Neuronal stem cell (in vitro differentiated cells): Measurements from ENCODE around the gene NBAS.

Experiments
- DNase-seq: peaks from one replicate; pipeline ENCODE4 v3.0.0-alpha.2; 2013; ENCODE audit warnings: low spot score
- H2AFZ ChIP-seq: one replicate; pipeline ENCODE4 v1.6.1; 2013; ENCODE audit warnings: mild to moderate bottlenecking, low read length, inconsistent platforms
- H2AK5ac ChIP-seq: 2 replicates; pipeline ENCODE4 v1.6.1; 2013; ENCODE audit warnings: low read depth, mild to moderate bottlenecking, inconsistent platforms, low read length, moderate library complexity, mixed read lengths
- H2BK120ac ChIP-seq: 2 replicates; pipeline ENCODE4 v1.6.1; 2013; ENCODE audit warnings: low read depth, mild to moderate bottlenecking, inconsistent platforms, low read length, moderate library complexity, mixed read lengths
- H2BK12ac ChIP-seq: one replicate; pipeline ENCODE4 v1.6.1; 2013; ENCODE audit warnings: low read length, inconsistent platforms
- H2BK15ac ChIP-seq: 2 replicates; pipeline ENCODE4 v1.6.1; 2013; ENCODE audit warnings: mild to moderate bottlenecking, low read length, inconsistent platforms, mixed read lengths
- H2BK5ac ChIP-seq: one replicate; pipeline ENCODE4 v1.6.1; 2013; ENCODE audit warnings: inconsistent platforms, mild to moderate bottlenecking, low read length, moderate library complexity
- H3K14ac ChIP-seq: one replicate; pipeline ENCODE4 v1.6.1; 2013; ENCODE audit warnings: low read length, inconsistent platforms
- H3K18ac ChIP-seq: 2 replicates; pipeline ENCODE4 v1.6.1; 2013; ENCODE audit warnings: low read length, inconsistent platforms
- H3K23ac ChIP-seq: 2 replicates; pipeline ENCODE4 v1.6.1; 2013; ENCODE audit warnings: low read depth, mild to moderate bottlenecking, mixed read lengths, low read length, inconsistent platforms; ENCODE audit not compliant: poor library complexity
- H3K27ac ChIP-seq: replicated peaks from 3 replicates; pipeline ENCODE4 v1.5.1; 2013; ENCODE audit warnings: low read length, inconsistent platforms
- H3K27me3 ChIP-seq, 3 experiments: 2 replicates each; pipeline ENCODE4 v1.6.1; 2013; ENCODE audit warnings: low read length in 3 of 3, mild to moderate bottlenecking in 2 of 3, inconsistent platforms in 1 of 3, low read depth in 1 of 3, mixed read lengths in 1 of 3, moderate library complexity in 1 of 3; ENCODE audit not compliant: control insufficient read depth in 3 of 3, insufficient read depth in 3 of 3
- H3K36me3 ChIP-seq, 2 donors: replicated peaks in 1 of 2; 2 replicates each; pipeline ENCODE4 v1.6.1; 2013; ENCODE audit warnings: low read length in 2 of 2; ENCODE audit not compliant: control insufficient read depth in 2 of 2, insufficient read depth in 2 of 2
- H3K4ac ChIP-seq: 2 replicates; pipeline ENCODE4 v1.6.1; 2013; ENCODE audit warnings: inconsistent platforms, mild to moderate bottlenecking, low read length, moderate library complexity
- H3K4me1 ChIP-seq, 2 donors: 1 replicate in 1 of 2; 2 replicates in 1 of 2; pipeline ENCODE4 v1.6.1; 2013; ENCODE audit warnings: low read length in 2 of 2, low read depth in 1 of 2; ENCODE audit not compliant: control insufficient read depth in 2 of 2, insufficient read depth in 1 of 2
- H3K4me2 ChIP-seq: one replicate; pipeline ENCODE4 v1.6.1; 2013; ENCODE audit warnings: mild to moderate bottlenecking, low read length, inconsistent platforms; ENCODE audit not compliant: insufficient read depth, poor library complexity, severe bottlenecking
- H3K4me3 ChIP-seq, 2 donors: 2 replicates each; pipeline ENCODE4 v1.5.1; 2013; ENCODE audit warnings: low read length in 2 of 2, mild to moderate bottlenecking in 2 of 2, inconsistent platforms in 1 of 2, moderate library complexity in 1 of 2
- H3K79me1 ChIP-seq: one replicate; pipeline ENCODE4 v1.6.1; 2013; ENCODE audit warnings: low read depth, mild to moderate bottlenecking, inconsistent platforms, low read length, moderate library complexity
- H3K9ac ChIP-seq: one replicate; pipeline ENCODE4 v1.6.1; 2013; ENCODE audit warnings: mild to moderate bottlenecking, low read depth, low read length, inconsistent platforms; ENCODE audit not compliant: poor library complexity
- H3K9me3 ChIP-seq, 2 donors: replicated peaks in 1 of 2; 2 replicates each; pipeline versions ENCODE3 to v1.6.1; 2013; ENCODE audit warnings: low read length in 2 of 2, mild to moderate bottlenecking in 2 of 2, inconsistent platforms in 1 of 2, low read depth in 1 of 2, mixed read lengths in 1 of 2, moderate library complexity in 1 of 2; ENCODE audit not compliant: control insufficient read depth in 2 of 2, insufficient read depth in 1 of 2
- H4K8ac ChIP-seq: one replicate; pipeline ENCODE4 v1.6.1; 2013; ENCODE audit warnings: low read depth, mild to moderate bottlenecking, inconsistent platforms, low read length, moderate library complexity
- H4K91ac ChIP-seq: one replicate; pipeline ENCODE4 v1.6.1; 2013; ENCODE audit warnings: low read length, low read depth, mild to moderate bottlenecking, inconsistent platforms; ENCODE audit not compliant: poor library complexity
- WGBS, 2 donors: extraction: QIAGEN DNeasy Blood & Tissue Kit; methylation state at CpG; one replicate each; pipeline ENCODE4 v1.1.7; 2013; ENCODE audit warnings: missing lambda C conversion rate in 2 of 2, mixed read lengths in 1 of 2; ENCODE audit not compliant: insufficient read length in 2 of 2, insufficient replicate concordance in 1 of 2; ENCODE audit errors: extremely low coverage in 2 of 2; 5-methylcytosine and 5-hydroxymethylcytosine counted together

NBAS gene

GRCh38 chr2:15182275-15182674 is 378.9 kb downstream of the NBAS start:
- Histone ChIP-seq H2BK12ac (no peak overlapping the region), H2BK120ac (no peak overlapping the region), H3K79me1 (no peaks in the 10 kb centered on the region), H3K23ac (no peak overlapping the region), H2BK15ac (no peak overlapping the region), H3K27me3 (peaks cover 0 to 2% (median 0%) of the 10 kb centered on the region in 3 experiments), H2AK5ac (no peak overlapping the region), H3K14ac (no peak overlapping the region), H4K91ac (no peak overlapping the region), H3K4me2 (no peak overlapping the region), H3K4ac (no peak overlapping the region), H2AFZ (no peak overlapping the region), H3K36me3 (peaks cover 2 to 8% of the 10 kb centered on the region in 2 donors), H4K8ac (no peak overlapping the region), H3K4me3 (no peak overlapping the region), H3K9ac (no peak overlapping the region), H3K9me3 (no peaks in the 10 kb centered on the region), H3K27ac (no peak overlapping the region), H3K4me1 (peaks cover 0 to 2% of the 10 kb centered on the region in 2 donors), H3K18ac (no peak overlapping the region), H2BK5ac (no peak overlapping the region)
- no CpG with 5 or more reads among the region's 5 CpGs for WGBS, 2 donors
- DNase-seq: no peak

DNA sequence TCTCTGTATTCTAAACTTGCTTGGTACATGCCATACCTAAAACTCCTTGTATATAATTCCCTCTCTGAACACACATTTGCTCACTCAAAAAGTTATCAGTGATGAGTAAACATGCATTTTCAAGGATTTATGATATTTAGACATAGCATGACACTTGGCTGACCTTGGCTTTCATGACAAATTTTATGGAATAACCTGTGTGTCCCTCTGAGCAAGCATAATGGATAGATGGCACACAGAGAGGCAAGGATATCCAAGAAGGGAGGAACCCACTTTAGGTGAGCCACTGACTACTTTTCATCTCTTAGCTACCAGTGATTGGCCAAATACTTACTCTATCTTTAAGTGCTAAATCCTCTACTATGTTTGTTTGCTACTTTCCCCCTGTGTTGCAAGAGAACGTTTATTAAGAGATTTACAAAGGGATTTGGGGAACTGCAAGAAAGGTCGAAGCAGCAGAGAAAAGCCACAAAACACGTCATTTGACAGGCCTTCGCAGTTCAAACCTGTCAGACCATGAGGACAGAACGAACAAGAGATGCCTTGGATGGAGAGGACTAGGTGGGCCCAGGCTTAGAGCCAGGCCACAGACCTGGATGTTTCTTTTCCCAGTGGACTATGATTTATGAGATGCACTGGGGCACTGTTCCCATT is 379.9 kb downstream of the NBAS start:
- H3K79me1 ChIP-seq: no peaks in the 10 kb centered on the region
- no peak overlapping the region for H3K27ac ChIP-seq
- no CpG with 5 or more reads among the region's 5 CpGs for WGBS, 2 donors
- no peak overlapping the region for H4K91ac ChIP-seq
- no peaks in the 10 kb centered on the region for H3K9me3 ChIP-seq
- H3K9ac ChIP-seq: peak overlapping the region; percentile 71
- no peak overlapping the region for H4K8ac ChIP-seq
- no peak overlapping the region for H3K18ac ChIP-seq
- no peak overlapping the region for H3K4me2 ChIP-seq
- H3K4me3 ChIP-seq: no peak overlapping the region
- H2BK5ac ChIP-seq: no peak overlapping the region
- H2BK12ac ChIP-seq: no peak overlapping the region
- no peak overlapping the region for H3K4ac ChIP-seq
- H3K36me3 ChIP-seq: peaks cover 2 to 7% of the 10 kb centered on the region in 2 donors
- no peak overlapping the region for H2AK5ac ChIP-seq
- peaks cover 0 to 2% (median 0%) of the 10 kb centered on the region in 3 experiments for H3K27me3 ChIP-seq
- H2BK15ac ChIP-seq: no peak overlapping the region
- DNase-seq: no peak
- no peak overlapping the region for H3K14ac ChIP-seq
- peak overlapping the region; percentile 9 for H3K23ac ChIP-seq
- H2AFZ ChIP-seq: no peak overlapping the region
- no peaks in the 10 kb centered on the region for H3K4me1 ChIP-seq
- H2BK120ac ChIP-seq: no peak overlapping the region

DNA sequence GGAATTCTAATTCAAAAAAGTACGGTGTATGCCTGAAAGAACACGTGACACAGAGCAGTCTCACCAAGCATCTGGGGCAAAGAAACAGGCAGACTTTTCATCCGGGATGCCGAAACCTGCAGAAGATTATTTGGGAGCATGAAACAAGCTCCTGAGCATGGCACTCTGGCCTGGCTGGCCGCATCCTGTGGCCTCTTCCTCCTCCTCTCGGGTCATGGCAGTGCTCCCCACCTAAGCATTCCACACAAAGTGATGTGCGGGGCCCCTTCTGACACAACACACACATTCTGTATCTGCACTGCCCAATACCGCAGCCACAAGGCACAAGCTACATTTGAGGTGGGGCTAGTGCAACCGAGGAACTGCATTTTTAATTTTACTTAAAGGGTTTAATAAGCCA is 380.8 kb downstream of the NBAS start:
- H2BK12ac ChIP-seq: no peak overlapping the region
- H3K4ac ChIP-seq: no peak overlapping the region
- no peak overlapping the region for H2AK5ac ChIP-seq
- no peak overlapping the region for H4K8ac ChIP-seq
- no peak for DNase-seq
- H3K9ac ChIP-seq: no peak overlapping the region
- H3K27ac ChIP-seq: no peak overlapping the region
- peaks cover 2 to 7% of the 10 kb centered on the region in 2 donors for H3K36me3 ChIP-seq
- no peak overlapping the region for H4K91ac ChIP-seq
- no peak overlapping the region for H2BK15ac ChIP-seq
- no peak overlapping the region for H3K23ac ChIP-seq
- H3K14ac ChIP-seq: no peak overlapping the region
- no peak overlapping the region for H2AFZ ChIP-seq
- no peaks in the 10 kb centered on the region for H3K4me1 ChIP-seq
- no peaks in the 10 kb centered on the region for H3K9me3 ChIP-seq
- H3K18ac ChIP-seq: no peak overlapping the region
- peaks cover 0 to 2% (median 0%) of the 10 kb centered on the region in 3 experiments for H3K27me3 ChIP-seq
- no CpG with 5 or more reads among the region's 9 CpGs for WGBS, 2 donors
- no peak overlapping the region for H2BK120ac ChIP-seq
- no peak overlapping the region for H2BK5ac ChIP-seq
- H3K79me1 ChIP-seq: no peaks in the 10 kb centered on the region
- H3K4me3 ChIP-seq: no peak overlapping the region
- no peak overlapping the region for H3K4me2 ChIP-seq

GRCh38 chr2:15178946-15179345 is 382.2 kb downstream of the NBAS start:
- H3K4me3 ChIP-seq: peak overlapping the region in 1 of 2 donors; percentile 66
- peak overlapping the region; percentile 48 for H4K8ac ChIP-seq
- no peak overlapping the region for H2BK5ac ChIP-seq
- H3K79me1 ChIP-seq: no peaks in the 10 kb centered on the region
- peaks cover 2 to 7% of the 10 kb centered on the region in 2 donors for H3K36me3 ChIP-seq
- WGBS, 2 donors: no CpG with 5 or more reads among the region's 14 CpGs
- no peak overlapping the region for H3K4me2 ChIP-seq
- no peak overlapping the region for H3K9ac ChIP-seq
- peak overlapping the region; percentile 13 for H3K18ac ChIP-seq
- H4K91ac ChIP-seq: no peak overlapping the region
- H3K27me3 ChIP-seq: peaks cover 0 to 2% (median 0%) of the 10 kb centered on the region in 3 experiments
- no peak overlapping the region for H2BK12ac ChIP-seq
- H3K9me3 ChIP-seq: no peaks in the 10 kb centered on the region
- no peak overlapping the region for H2AK5ac ChIP-seq
- H3K27ac ChIP-seq: no peak overlapping the region
- no peak overlapping the region for H3K14ac ChIP-seq
- no peak overlapping the region for H2BK120ac ChIP-seq
- H3K23ac ChIP-seq: peak overlapping the region; percentile 76
- H2AFZ ChIP-seq: no peak overlapping the region
- H2BK15ac ChIP-seq: no peak overlapping the region
- no peak for DNase-seq
- H3K4me1 ChIP-seq: no peaks in the 10 kb centered on the region
- H3K4ac ChIP-seq: no peak overlapping the region
